Measurements from ENCODE around the gene OR2AT4.
"Not testable (repeated sequence)": the region's sequence is repeated elsewhere in the genome, so short reads cannot be mapped to it uniquely, and the experiment has no call there.

DNA sequence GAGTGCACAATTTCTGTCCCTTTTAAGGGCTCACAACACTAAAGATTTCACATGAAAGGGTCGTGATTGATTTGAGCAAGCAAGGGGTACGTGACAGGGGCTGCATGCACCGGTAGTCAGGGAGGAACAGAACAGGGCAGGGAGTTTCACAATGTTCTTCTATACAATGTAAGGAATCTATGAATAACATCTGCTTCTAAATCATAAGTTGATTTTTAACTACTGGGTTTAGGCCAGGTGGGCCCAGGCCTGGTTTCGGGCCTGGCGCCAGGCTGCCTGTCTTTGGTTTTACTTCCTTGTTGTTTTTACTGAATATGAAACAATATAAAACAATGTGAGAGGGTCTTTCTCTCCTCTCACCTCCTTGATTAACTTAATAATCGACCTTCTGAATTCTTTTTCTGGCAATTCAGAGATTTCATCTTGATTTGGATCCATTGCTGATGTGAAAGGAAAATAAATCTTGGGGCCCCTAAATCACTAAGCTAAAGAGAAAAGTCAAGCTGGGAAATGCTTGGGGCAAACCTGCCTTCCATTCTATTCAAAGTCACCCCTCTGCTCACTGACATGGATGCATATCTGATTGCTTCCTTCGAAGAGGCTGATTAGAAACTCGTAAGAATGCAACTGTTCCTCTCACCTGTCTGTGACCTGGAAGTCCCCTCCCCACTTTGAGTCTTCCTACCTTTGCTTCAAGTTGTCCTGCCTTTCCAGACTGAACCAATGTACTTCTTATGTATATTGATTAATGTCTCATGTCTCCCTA, 47.0 kb downstream of the OR2AT4 start:
- TF ChIP-seq POLR2A (IDR thresholded peaks at IDR 0.05) = not testable (repeated sequence)
- TF ChIP-seq, protein P1, sequence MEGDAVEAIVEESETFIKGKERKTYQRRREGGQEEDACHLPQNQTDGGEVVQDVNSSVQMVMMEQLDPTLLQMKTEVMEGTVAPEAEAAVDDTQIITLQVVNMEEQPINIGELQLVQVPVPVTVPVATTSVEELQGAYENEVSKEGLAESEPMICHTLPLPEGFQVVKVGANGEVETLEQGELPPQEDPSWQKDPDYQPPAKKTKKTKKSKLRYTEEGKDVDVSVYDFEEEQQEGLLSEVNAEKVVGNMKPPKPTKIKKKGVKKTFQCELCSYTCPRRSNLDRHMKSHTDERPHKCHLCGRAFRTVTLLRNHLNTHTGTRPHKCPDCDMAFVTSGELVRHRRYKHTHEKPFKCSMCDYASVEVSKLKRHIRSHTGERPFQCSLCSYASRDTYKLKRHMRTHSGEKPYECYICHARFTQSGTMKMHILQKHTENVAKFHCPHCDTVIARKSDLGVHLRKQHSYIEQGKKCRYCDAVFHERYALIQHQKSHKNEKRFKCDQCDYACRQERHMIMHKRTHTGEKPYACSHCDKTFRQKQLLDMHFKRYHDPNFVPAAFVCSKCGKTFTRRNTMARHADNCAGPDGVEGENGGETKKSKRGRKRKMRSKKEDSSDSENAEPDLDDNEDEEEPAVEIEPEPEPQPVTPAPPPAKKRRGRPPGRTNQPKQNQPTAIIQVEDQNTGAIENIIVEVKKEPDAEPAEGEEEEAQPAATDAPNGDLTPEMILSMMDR (IDR thresholded peaks at IDR 0.05) = not testable (repeated sequence)

All from heart left ventricle (tissue), 13 donors.